Glomerular visceral epithelial cell (primary cell): ENCODE data around the gene PM20D2.
"Not testable (repeated sequence)": the region's sequence is repeated elsewhere in the genome, so short reads cannot be mapped to it uniquely, and the experiment has no call there.

ENCODE experiments used
- DNase-seq: peaks from one replicate; pipeline ENCODE4 v3.0.0-alpha.2; 2016; ENCODE audit errors: extremely low spot score

The PM20D2 gene

GRCh38 chr6:89145956-89146717 is at the start of gene PM20D2:
PM20D2 (plus strand) TSS chr6:89146055; CDS start chr6:89146145, 90 bp downstream.
- DNase-seq, result peak; percentile 80

- DNase-seq, result no peak
Measured at GRCh38 chr6:89098461-89098860, 47.4 kb upstream of the PM20D2 start.

- DNase-seq, result no peak
Measured at GRCh38 chr6:89100114-89100513, 45.7 kb upstream of the PM20D2 start.

- DNase-seq, result no peak
Measured at GRCh38 chr6:89110284-89110683, 35.6 kb upstream of the PM20D2 start.

GRCh38 chr6:89111933-89112332 is 33.9 kb upstream of the PM20D2 start:
- DNase-seq, result no peak

- DNase-seq, result no peak
Measured at GRCh38 chr6:89116702-89117101, 29.2 kb upstream of the PM20D2 start.

- peak; percentile 34 for DNase-seq
Measured at GRCh38 chr6:89117211-89118108, 28.4 kb upstream of the PM20D2 start, which contains the start of gene SRSF12. SRSF12 (minus strand) TSS chr6:89118071; CDS start chr6:89117887, 184 bp downstream.

GRCh38 chr6:89118931-89119330 is 26.9 kb upstream of the PM20D2 start:
- no peak for DNase-seq

- DNase-seq, result peak; percentile 94
Measured at GRCh38 chr6:89120371-89120770, 25.5 kb upstream of the PM20D2 start.

GRCh38 chr6:89121934-89122333 is 23.9 kb upstream of the PM20D2 start:
- no peak for DNase-seq

GRCh38 chr6:89122625-89123024 is 23.2 kb upstream of the PM20D2 start:
- peak; percentile 41 for DNase-seq

GRCh38 chr6:89128256-89128671 is 17.6 kb upstream of the PM20D2 start:
- DNase-seq, result not testable (repeated sequence)

- DNase-seq, result no peak
Measured at GRCh38 chr6:89131599-89131998, 14.3 kb upstream of the PM20D2 start.

GRCh38 chr6:89132057-89132456 is 13.8 kb upstream of the PM20D2 start:
- no peak for DNase-seq

GRCh38 chr6:89133981-89134380 is 11.9 kb upstream of the PM20D2 start:
- DNase-seq, result no peak

GRCh38 chr6:89134723-89135122 is 11.1 kb upstream of the PM20D2 start:
- DNase-seq, result no peak

GRCh38 chr6:89138173-89138572 is 7.7 kb upstream of the PM20D2 start:
- no peak for DNase-seq

GRCh38 chr6:89139509-89140346 is 6.1 kb upstream of the PM20D2 start:
- DNase-seq, result no peak

GRCh38 chr6:89140347-89141156 is 5.3 kb upstream of the PM20D2 start:
- no peak for DNase-seq

- no peak for DNase-seq
Measured at GRCh38 chr6:89144354-89144906, 1.4 kb upstream of the PM20D2 start.
